Caco-2 (cell line): Measurements from ENCODE around the gene RGS5. TPM values are rescaled to one million over a fixed set of nuclear protein-coding genes. Genes with fewer than 3 reads are reported as not detected.

Experiments used
- BruUV-seq: library from RNA; stranded (reverse); fragments of 400-500 nt; replicated peaks from 2 replicates; lab custom pipeline; 2021; lab: Mats Ljungman, UMichigan
- CTCF ChIA-PET: fragments of 300-600 bp; sonication (Branson Sonifier 250); formaldehyde crosslinking; loops from one replicate; lab custom pipeline; 2022; ENCODE audit warnings: antibody characterized with exemption; lab: Charles Lee
- POLR2A ChIA-PET: fragments of 300-600 bp; sonication (Branson Sonifier 250); formaldehyde crosslinking; loops from one replicate; lab custom pipeline; 2022; ENCODE audit warnings: antibody characterized with exemption; lab: Charles Lee
- DNase-seq, 2 experiments: peaks; one replicate each; pipeline versions ENCODE4 v3.0.0 to v3.0.0-alpha.2; 2020 to 2022
- H3K27me3 ChIP-seq: replicated peaks from 2 replicates; pipeline ENCODE4 v1.6.0; 2011; ENCODE audit warnings: low read length; ENCODE audit not compliant: control insufficient read depth, insufficient read depth
- H3K36me3 ChIP-seq: 2 replicates; pipeline ENCODE4 v1.5.1; 2011; ENCODE audit warnings: low read length; ENCODE audit not compliant: control insufficient read depth, insufficient read depth
- H3K4me1 ChIP-seq: fragments of 250-450 bp; sonication (Bioruptor Pico); 2 replicates; pipeline ENCODE4 v1.5.1; 2020; ENCODE audit warnings: mild to moderate bottlenecking
- H3K4me3 ChIP-seq: 2 replicates; pipeline ENCODE4 v1.5.1; 2011; ENCODE audit warnings: low read depth, mild to moderate bottlenecking, control low read depth, low read length
- H3K9me3 ChIP-seq: fragments of 250-450 bp; sonication (Bioruptor Pico); 2 replicates; pipeline ENCODE4 v1.5.1; 2020; ENCODE audit warnings: mild to moderate bottlenecking, moderate library complexity
- H3K27ac Mint-ChIP-seq: one replicate; pipeline ENCODE4 v1.8.0; 2022; ENCODE audit warnings: mixed read lengths; ENCODE audit not compliant: unreplicated experiment
- H3K27me3 Mint-ChIP-seq: one replicate; pipeline ENCODE4 v1.8.0; 2022; ENCODE audit warnings: mixed read lengths; ENCODE audit not compliant: insufficient read depth, unreplicated experiment
- H3K36me3 Mint-ChIP-seq: one replicate; pipeline ENCODE4 v1.8.0; 2022; ENCODE audit warnings: mild to moderate bottlenecking, mixed read lengths; ENCODE audit not compliant: insufficient read depth, unreplicated experiment
- H3K4me1 Mint-ChIP-seq: one replicate; pipeline ENCODE4 v1.8.0; 2022; ENCODE audit warnings: low read depth, mixed read lengths; ENCODE audit not compliant: unreplicated experiment
- H3K4me3 Mint-ChIP-seq: one replicate; pipeline ENCODE4 v1.8.0; 2022; ENCODE audit warnings: mild to moderate bottlenecking, moderate library complexity, mixed read lengths; ENCODE audit not compliant: unreplicated experiment
- H3K9me3 Mint-ChIP-seq: one replicate; pipeline ENCODE4 v1.8.0; 2022; ENCODE audit warnings: mixed read lengths; ENCODE audit not compliant: unreplicated experiment
- CTCF ChIP-seq, 2 experiments: fragments of 200-600 bp in 1 of 2; IDR thresholded peaks; 1 replicate in 1 of 2; 2 replicates in 1 of 2; pipeline versions ENCODE4 v1.5.1 to v1.8.0; 2011 to 2022; ENCODE audit warnings: antibody characterized with exemption in 1 of 2, control low read depth in 1 of 2, inconsistent platforms in 1 of 2, low read depth in 1 of 2, low read length in 1 of 2, mild to moderate bottlenecking in 1 of 2, moderate library complexity in 1 of 2; ENCODE audit not compliant: insufficient read depth in 1 of 2, severe bottlenecking in 1 of 2, unreplicated experiment in 1 of 2
- intact Hi-C: fragments of 100-400 bp; cut with micrococcal nuclease; formaldehyde crosslinking; loops from one replicate; pipeline ENCODE4 v1.10.0; 2022; ENCODE audit not compliant: unreplicated experiment
- total RNA-seq: library from RNA; stranded (reverse); gene quantifications from 2 replicates; pipeline ENCODE4 v1.2.3, GENCODE V29; 2022

Gene RGS5
- total RNA-seq, 1 experiment from 2014 or later = 8.4 TPM

GRCh38 chr1:163187849-163188248 is 14.9 kb downstream of the RGS5 start:
- Histone ChIP-seq H3K27me3 (no peaks in the 10 kb centered on the region), H3K36me3 (no peaks in the 10 kb centered on the region), H3K4me3 (no peak overlapping the region), H3K4me1 (peaks cover 10% of the 10 kb centered on the region; the same call in 1 of the 2 replicates), H3K9me3 (no peaks in the 10 kb centered on the region)
- DNase-seq = no peak
- no peak overlapping the region for H3K27ac Mint-ChIP-seq
- intact Hi-C loops = no loop called here
- no peak overlapping the region for H3K4me3 Mint-ChIP-seq
- CTCF ChIA-PET = no interaction called here
- peaks cover 2% of the 10 kb centered on the region for H3K27me3 Mint-ChIP-seq
- TF ChIP-seq CTCF (IDR thresholded peaks at IDR 0.05; ENCODE audit: insufficient read depth in 1 of 2, low read depth in 1 of 2, low read length in 1 of 2, severe bottlenecking in 1 of 2, unreplicated experiment in 1 of 2) = no peak
- no peaks in the 10 kb centered on the region for H3K9me3 Mint-ChIP-seq
- H3K36me3 Mint-ChIP-seq = no peaks in the 10 kb centered on the region
- POLR2A ChIA-PET = no interaction called here
- BruUV-seq = no TSS peak
- peaks cover 10% of the 10 kb centered on the region for H3K4me1 Mint-ChIP-seq

- Histone ChIP-seq H3K27me3 (no peaks in the 10 kb centered on the region), H3K4me1 (peaks cover 10% of the 10 kb centered on the region; the same call in 1 of the 2 replicates), H3K9me3 (no peaks in the 10 kb centered on the region), H3K36me3 (no peaks in the 10 kb centered on the region), H3K4me3 (no peak overlapping the region)
- peaks cover 2% of the 10 kb centered on the region for H3K27me3 Mint-ChIP-seq
- H3K4me3 Mint-ChIP-seq = no peak overlapping the region
- no peaks in the 10 kb centered on the region for H3K36me3 Mint-ChIP-seq
- no peak for DNase-seq
- CTCF ChIA-PET = no interaction called here
- no peaks in the 10 kb centered on the region for H3K9me3 Mint-ChIP-seq
- intact Hi-C loops = no loop called here
- peaks cover 10% of the 10 kb centered on the region for H3K4me1 Mint-ChIP-seq
- no TSS peak for BruUV-seq
- no peak for TF ChIP-seq CTCF (IDR thresholded peaks at IDR 0.05; ENCODE audit: insufficient read depth in 1 of 2, low read depth in 1 of 2, low read length in 1 of 2, severe bottlenecking in 1 of 2, unreplicated experiment in 1 of 2)
- POLR2A ChIA-PET = no interaction called here
- no peak overlapping the region for H3K27ac Mint-ChIP-seq
Measured at GRCh38 chr1:163186862-163187261, 15.9 kb downstream of the RGS5 start.

GRCh38 chr1:163182330-163182949 is 20.3 kb downstream of the RGS5 start:
- TF ChIP-seq CTCF (IDR thresholded peaks at IDR 0.05; ENCODE audit: insufficient read depth in 1 of 2, low read depth in 1 of 2, low read length in 1 of 2, severe bottlenecking in 1 of 2, unreplicated experiment in 1 of 2) = no peak

More at GRCh38 chr1:163182330-163182949, 20.3 kb downstream of the RGS5 start:
- Histone ChIP-seq H3K9me3 (no peaks in the 10 kb centered on the region), H3K27me3 (no peaks in the 10 kb centered on the region), H3K4me3 (no peak overlapping the region), H3K4me1 (peaks cover 10% of the 10 kb centered on the region; the same call in 1 of the 2 replicates), H3K36me3 (no peaks in the 10 kb centered on the region)
- Mint-ChIP-seq H3K27ac (no peak overlapping the region), H3K4me1 (peaks cover 10% of the 10 kb centered on the region), H3K36me3 (no peaks in the 10 kb centered on the region), H3K27me3 (peaks cover 7% of the 10 kb centered on the region), H3K4me3 (no peak overlapping the region), H3K9me3 (no peaks in the 10 kb centered on the region)
- ChIA-PET CTCF (no interaction called here), POLR2A (no interaction called here)
- intact Hi-C loops = no loop called here
- no TSS peak for BruUV-seq
- DNase-seq = no peak
